HepG2 (cell line): ENCODE data around the gene RGP1. TPM values are rescaled to one million over a fixed set of nuclear protein-coding genes. Genes with fewer than 3 reads are reported as not detected.
A peak's percentile ranks its signal among the peaks of the same experiment; 100 is the strongest.

Source experiments
- EEA1 ChIP-seq: sonication (generic); formaldehyde crosslinking; IDR thresholded peaks from 2 replicates; pipeline ENCODE4 v1.5.1; 2020; ENCODE audit warnings: mild to moderate bottlenecking, missing genetic modification reagents, borderline replicate concordance
- FIP1L1 ChIP-seq: fragments of 200-400 bp; formaldehyde crosslinking; IDR thresholded peaks from 2 replicates; pipeline ENCODE4 v1.6.1; 2018; ENCODE audit warnings: low read depth, mild to moderate bottlenecking, low read length, moderate library complexity, borderline replicate concordance; ENCODE audit not compliant: insufficient read depth
- FOSL1 ChIP-seq: sonication (generic); formaldehyde crosslinking; IDR thresholded peaks from 2 replicates; pipeline ENCODE4 v1.9.0; 2021; ENCODE audit warnings: missing genetic modification reagents, borderline replicate concordance
- FOXK2 ChIP-seq: fragments of 450-650 bp; IDR thresholded peaks from 2 replicates; pipeline ENCODE4 v1.6.1; 2016
- HMGA1 ChIP-seq: sonication (generic); formaldehyde crosslinking; conservative IDR thresholded peaks from 2 replicates; pipeline ENCODE4 v1.4.0; 2020; ENCODE audit warnings: missing genetic modification reagents
- HNF1A ChIP-seq, 2 experiments: sonication (generic) in 1 of 2; formaldehyde crosslinking in 1 of 2; IDR thresholded peaks; 2 replicates each; pipeline versions ENCODE4 v1.4.0 to v1.6.1; 2016 to 2020; ENCODE audit warnings: borderline replicate concordance in 1 of 2, low read depth in 1 of 2, mild to moderate bottlenecking in 1 of 2, missing genetic modification reagents in 1 of 2
- JARID2 ChIP-seq: sonication (generic); formaldehyde crosslinking; IDR thresholded peaks from 2 replicates; pipeline ENCODE4 v1.8.1; 2023; ENCODE audit warnings: missing genetic modification reagents, inconsistent platforms; ENCODE audit not compliant: insufficient replicate concordance
- KDM4B ChIP-seq: sonication (generic); formaldehyde crosslinking; IDR thresholded peaks from 2 replicates; pipeline ENCODE4 v1.4.0; 2020; ENCODE audit warnings: missing genetic modification reagents
- MAF1 ChIP-seq: sonication (generic); formaldehyde crosslinking; IDR thresholded peaks from 2 replicates; pipeline ENCODE4 v1.5.0; 2020; ENCODE audit warnings: missing genetic modification reagents, borderline replicate concordance
- POLR2AphosphoS2 ChIP-seq: IDR thresholded peaks from 2 replicates; pipeline ENCODE4 v1.6.1; 2011; ENCODE audit warnings: low read depth, low read length, improper control_type of control experiment
- SALL2 ChIP-seq: sonication (generic); formaldehyde crosslinking; IDR thresholded peaks from 2 replicates; pipeline ENCODE4 v1.8.1; 2023; ENCODE audit warnings: mild to moderate bottlenecking, missing genetic modification reagents, inconsistent platforms
- SCMH1 ChIP-seq: sonication (generic); formaldehyde crosslinking; IDR thresholded peaks from 2 replicates; pipeline ENCODE4 v1.9.0; 2021; ENCODE audit warnings: missing genetic modification reagents, mild to moderate bottlenecking, borderline replicate concordance
- SMARCC2 ChIP-seq: fragments of 450-650 bp; IDR thresholded peaks from 2 replicates; pipeline ENCODE4 v1.6.1; 2017; ENCODE audit warnings: antibody characterized with exemption, mild to moderate bottlenecking
- SOX13 ChIP-seq, 3 experiments: fragments of 450-650 bp in 1 of 3; sonication (generic) in 1 of 3; formaldehyde crosslinking in 1 of 3; IDR thresholded peaks in 2 of 3; conservative IDR thresholded peaks in 1 of 3; 2 replicates each; pipeline versions ENCODE4 v1.5.0 to v1.6.1; 2016 to 2020; ENCODE audit warnings: antibody characterized with exemption in 1 of 3, mild to moderate bottlenecking in 1 of 3, missing compliant biosample characterization in 1 of 3, missing genetic modification reagents in 1 of 3, moderate library complexity in 1 of 3
- ZNF225 ChIP-seq: sonication (generic); formaldehyde crosslinking; IDR thresholded peaks from 2 replicates; pipeline ENCODE4 v1.4.0; 2020; ENCODE audit warnings: mild to moderate bottlenecking, missing genetic modification reagents
- ZNF44 ChIP-seq: sonication (generic); formaldehyde crosslinking; IDR thresholded peaks from 2 replicates; pipeline ENCODE4 v1.5.1; 2020; ENCODE audit warnings: mild to moderate bottlenecking, missing genetic modification reagents
- ZNF441 ChIP-seq: sonication (generic); formaldehyde crosslinking; IDR thresholded peaks from 2 replicates; pipeline ENCODE4 v1.7.0; 2021; ENCODE audit warnings: missing genetic modification reagents, borderline replicate concordance
- ZNF484 ChIP-seq: sonication (generic); formaldehyde crosslinking; IDR thresholded peaks from 2 replicates; pipeline ENCODE4 v1.5.1; 2020; ENCODE audit warnings: mild to moderate bottlenecking, low read depth, missing genetic modification reagents, borderline replicate concordance
- ZNF598 ChIP-seq: sonication (generic); formaldehyde crosslinking; IDR thresholded peaks from 2 replicates; pipeline ENCODE4 v1.5.1; 2020; ENCODE audit warnings: mild to moderate bottlenecking, missing genetic modification reagents, borderline replicate concordance
- ZNF850 ChIP-seq: sonication (generic); formaldehyde crosslinking; conservative IDR thresholded peaks from 2 replicates; pipeline ENCODE4 v1.9.0; 2021; ENCODE audit warnings: mild to moderate bottlenecking, missing genetic modification reagents
- ZSCAN12 ChIP-seq: sonication (generic); formaldehyde crosslinking; IDR thresholded peaks from 2 replicates; pipeline ENCODE4 v1.9.0; 2021; ENCODE audit warnings: mild to moderate bottlenecking, missing genetic modification reagents
- polyA plus RNA-seq, 8 experiments: library from polyadenylated mRNA; depleted of rRNA in 3 of 8; stranded (reverse) in 7 of 8; unstranded in 1 of 8; fragments of >200 nt; fragmentation: Illumina TruSeq in 4 of 8; extraction: Trizol in 4 of 8; gene quantifications; 2 replicates each; pipeline versions ENCODE4 v1.2.1 to v1.2.3, GENCODE V29; 2011 to 2016; ENCODE audit warnings: low read depth in 4 of 8, missing spikeins in 1 of 8, mixed read lengths in 1 of 8; ENCODE audit not compliant: insufficient read depth in 1 of 8
- total RNA-seq, 5 experiments: library from RNA; depleted of rRNA; stranded (reverse); fragments of >200 nt; fragmentation: Illumina TruSeq; extraction: Trizol; gene quantifications; 2 replicates each; pipeline ENCODE4 v1.2.3, GENCODE V29; 2016; ENCODE audit warnings: low read depth in 1 of 5
- TF ChIP-seq, protein P1 (sequence below): sonication (generic); formaldehyde crosslinking; IDR thresholded peaks from 2 replicates; pipeline ENCODE4 v1.5.0; 2020; ENCODE audit warnings: missing genetic modification reagents
- TF ChIP-seq, protein P2 (sequence below): sonication (generic); IDR thresholded peaks from 2 replicates; pipeline ENCODE4 v1.6.1; 2016; ENCODE audit warnings: low read depth, borderline replicate concordance

Gene RGP1
- total and polyA plus RNA-seq, 2 of the 13 experiments (the other 11 are each of a cell fraction or from before 2014, with no cell fraction given) = 12.7 to 21.0 TPM

GRCh38 chr9:35756275-35757225 is 7.5 kb downstream of the RGP1 start (continued):
- TF ChIP-seq FOSL1 (CRISPR knock-in tag) (no peak), ZNF44 (CRISPR knock-in tag) (no peak), POLR2AphosphoS2 (no peak), ZNF225 (no peak), MAF1 (CRISPR knock-in tag) (peak; percentile 78), FIP1L1 (no peak), ZNF598 (CRISPR knock-in tag) (0 out of 2 replicates have a peak, but pooled peaks have one; percentile 70), SOX13 (IDR thresholded peaks at IDR 0.05) (no peak), SOX13 (CRISPR knock-in tag; conservative IDR thresholded peaks at IDR 0.05 in 1 of 2, IDR thresholded peaks at IDR 0.05 in 1 of 2) (no peak), HMGA1 (CRISPR knock-in tag) (no peak), FOXK2 (no peak), SALL2 (CRISPR knock-in tag) (no peak), JARID2 (CRISPR knock-in tag) (no peak), SMARCC2 (no peak), SCMH1 (CRISPR knock-in tag) (no peak), ZNF484 (CRISPR knock-in tag) (no peak), KDM4B (CRISPR knock-in tag) (no peak; the same call in 1 of the 2 replicates), EEA1 (CRISPR knock-in tag) (no peak; the same call in 1 of the 2 replicates), ZSCAN12 (no peak), ZNF441 (CRISPR knock-in tag) (no peak), ZNF850 (no peak), HNF1A (IDR thresholded peaks at IDR 0.05; ENCODE audit: low read depth) (no peak), HNF1A (CRISPR knock-in tag; IDR thresholded peaks at IDR 0.05; ENCODE audit: borderline replicate concordance) (peak; percentile 69; the same call in 1 of the 2 replicates)
- TF ChIP-seq, protein P1, sequence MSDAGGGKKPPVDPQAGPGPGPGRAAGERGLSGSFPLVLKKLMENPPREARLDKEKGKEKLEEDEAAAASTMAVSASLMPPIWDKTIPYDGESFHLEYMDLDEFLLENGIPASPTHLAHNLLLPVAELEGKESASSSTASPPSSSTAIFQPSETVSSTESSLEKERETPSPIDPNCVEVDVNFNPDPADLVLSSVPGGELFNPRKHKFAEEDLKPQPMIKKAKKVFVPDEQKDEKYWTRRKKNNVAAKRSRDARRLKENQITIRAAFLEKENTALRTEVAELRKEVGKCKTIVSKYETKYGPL (CRISPR knock-in tag) = no peak
- TF ChIP-seq, protein P2, sequence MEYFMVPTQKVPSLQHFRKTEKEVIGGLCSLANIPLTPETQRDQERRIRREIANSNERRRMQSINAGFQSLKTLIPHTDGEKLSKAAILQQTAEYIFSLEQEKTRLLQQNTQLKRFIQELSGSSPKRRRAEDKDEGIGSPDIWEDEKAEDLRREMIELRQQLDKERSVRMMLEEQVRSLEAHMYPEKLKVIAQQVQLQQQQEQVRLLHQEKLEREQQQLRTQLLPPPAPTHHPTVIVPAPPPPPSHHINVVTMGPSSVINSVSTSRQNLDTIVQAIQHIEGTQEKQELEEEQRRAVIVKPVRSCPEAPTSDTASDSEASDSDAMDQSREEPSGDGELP = peak; percentile 34; the same call in 1 of the 2 replicates
